Measurements from ENCODE around the gene OLFML2A. TPM values are rescaled to one million over a fixed set of nuclear protein-coding genes. Genes with fewer than 3 reads are reported as not detected.

The OLFML2A gene
- polyA plus RNA-seq, 3 donors, result 0.03 to 0.25 TPM; not detected in 1

- Histone ChIP-seq H3K36me3 (replicated peaks in 1 of 2; ENCODE audit: control insufficient read depth in 1 of 2, insufficient read depth in 2 of 2, low read length in 2 of 2) (peaks cover 38 to 44% of the 10 kb centered on the region in 2 donors), H3K79me2 (ENCODE audit: insufficient read depth, low read length) (peaks cover 30% of the 10 kb centered on the region), H3K27ac (ENCODE audit: low read depth in 1 of 2, low read length in 2 of 2) (no peak overlapping the region), H2AFZ (ENCODE audit: insufficient read depth, low read depth, low read length, poor library complexity, severe bottlenecking) (no peak overlapping the region), H3K27me3 (ENCODE audit: control insufficient read depth in 2 of 2, insufficient read depth in 2 of 2, low read length in 2 of 2) (no peaks in the 10 kb centered on the region), H3K4me3 (replicated peaks in 1 of 3; ENCODE audit: low read depth in 2 of 3, low read length in 3 of 3) (no peak overlapping the region), H3K9ac (ENCODE audit: insufficient read depth, low read length, poor library complexity, severe bottlenecking) (peak overlapping the region; percentile 92), H3K4me1 (ENCODE audit: control insufficient read depth in 1 of 2, insufficient read depth in 2 of 2, low read length in 2 of 2) (peaks cover 27 to 28% of the 10 kb centered on the region in 2 donors), H3K9me3 (replicated peaks in 1 of 2; ENCODE audit: control insufficient read depth in 1 of 2, insufficient read depth in 1 of 2, low read length in 2 of 2) (no peaks in the 10 kb centered on the region), H4K20me1 (ENCODE audit: insufficient read depth, low read length) (peaks cover 55% of the 10 kb centered on the region), H3K4me2 (replicated peaks; ENCODE audit: extremely low read depth, low read length, poor library complexity, severe bottlenecking) (no peak overlapping the region)
- no peak for DNase-seq
- whole genome bisulfite sequencing (ENCODE audit: insufficient coverage), result 88% methylated on average over 9 of the region's 9 CpGs
- H3K27ac Mint-ChIP-seq, result peak overlapping the region in 3 of 7 donors; percentile 37 to 83 (median 57)
- no peak overlapping the region for H3K4me3 Mint-ChIP-seq
- peaks cover 36 to 40% of the 10 kb centered on the region in 2 donors for H3K36me3 Mint-ChIP-seq
- H3K4me1 Mint-ChIP-seq, result peaks cover 29% of the 10 kb centered on the region
- TF ChIP-seq CTCF (IDR thresholded peaks at IDR 0.05), result no peak
- intact Hi-C loops (cut with micrococcal nuclease), result no loop called here
- H3K27me3 Mint-ChIP-seq (ENCODE audit: low read depth in 3 of 3), result peaks cover 2 to 4% (median 3%) of the 10 kb centered on the region in 3 donors
- no peaks in the 10 kb centered on the region for H3K9me3 Mint-ChIP-seq
Observed at GRCh38 chr9:124858330-124859046, 81.6 kb downstream of the OLFML2A start.

- peak overlapping the region in 5 of 7 donors; percentile 43 to 96 (median 85) for H3K27ac Mint-ChIP-seq
- Histone ChIP-seq H3K4me2 (replicated peaks; ENCODE audit: extremely low read depth, low read length, poor library complexity, severe bottlenecking) (peak overlapping the region; percentile 75), H4K20me1 (ENCODE audit: insufficient read depth, low read length) (peaks cover 55% of the 10 kb centered on the region), H3K27me3 (ENCODE audit: control insufficient read depth in 2 of 2, insufficient read depth in 2 of 2, low read length in 2 of 2) (no peaks in the 10 kb centered on the region), H3K27ac (ENCODE audit: low read depth in 1 of 2, low read length in 2 of 2) (peak overlapping the region in 1 of 2 donors; percentile 90), H2AFZ (ENCODE audit: insufficient read depth, low read depth, low read length, poor library complexity, severe bottlenecking) (no peak overlapping the region), H3K79me2 (ENCODE audit: insufficient read depth, low read length) (peaks cover 30% of the 10 kb centered on the region), H3K4me1 (ENCODE audit: control insufficient read depth in 1 of 2, insufficient read depth in 2 of 2, low read length in 2 of 2) (peaks cover 26 to 30% of the 10 kb centered on the region in 2 donors), H3K36me3 (replicated peaks in 1 of 2; ENCODE audit: control insufficient read depth in 1 of 2, insufficient read depth in 2 of 2, low read length in 2 of 2) (peaks cover 38 to 44% of the 10 kb centered on the region in 2 donors), H3K4me3 (replicated peaks in 1 of 3; ENCODE audit: low read depth in 2 of 3, low read length in 3 of 3) (peak overlapping the region in 1 of 3 experiments; percentile 79), H3K9me3 (replicated peaks in 1 of 2; ENCODE audit: control insufficient read depth in 1 of 2, insufficient read depth in 1 of 2, low read length in 2 of 2) (no peaks in the 10 kb centered on the region), H3K9ac (ENCODE audit: insufficient read depth, low read length, poor library complexity, severe bottlenecking) (peak overlapping the region; percentile 92)
- TF ChIP-seq CTCF (IDR thresholded peaks at IDR 0.05), result no peak
- peak overlapping the region; percentile 86 to 93 for H3K4me3 Mint-ChIP-seq
- H3K4me1 Mint-ChIP-seq, result peaks cover 34% of the 10 kb centered on the region
- no peak for DNase-seq
- H3K36me3 Mint-ChIP-seq, result peaks cover 36 to 40% of the 10 kb centered on the region in 2 donors
- 40% methylated on average over 2 of the region's 10 CpGs for WGBS (ENCODE audit: insufficient coverage)
- H3K9me3 Mint-ChIP-seq, result no peaks in the 10 kb centered on the region
- H3K27me3 Mint-ChIP-seq (ENCODE audit: low read depth in 3 of 3), result peaks cover 0 to 2% (median 0%) of the 10 kb centered on the region in 3 donors
- intact Hi-C loops (cut with micrococcal nuclease), result loop anchor here (5.0 to 10.0 kb wide), 2 partner anchors 82 to 285 kb away; partner anchors contain the start of genes GOLGA1 (in 2 of the 2) and SCAI (in 1 of the 2)
Observed at GRCh38 chr9:124859803-124860581, 83.1 kb downstream of the OLFML2A start.
